HCEC 1CT (cell line): Measurements from ENCODE around the gene LFNG.
A peak's percentile ranks its signal among the peaks of the same experiment; 100 is the strongest.

Experiments used
- DNase-seq: peaks from one replicate; pipeline ENCODE4 v3.0.0-alpha.2; 2017

The LFNG gene

GRCh38 chr7:2504128-2504888 lies 15.3 kb upstream of the LFNG start:
- no peak for DNase-seq

- DNase-seq: no peak
Observed at GRCh38 chr7:2504889-2505375, 14.6 kb upstream of the LFNG start.

- no peak for DNase-seq
Observed at GRCh38 chr7:2505401-2505800, 14.2 kb upstream of the LFNG start.

GRCh38 chr7:2507208-2507916 lies 12.2 kb upstream of the LFNG start:
- no peak for DNase-seq

GRCh38 chr7:2507917-2508306 lies 11.7 kb upstream of the LFNG start:
- DNase-seq: no peak

- no peak for DNase-seq
Observed at GRCh38 chr7:2508327-2509215, 11.0 kb upstream of the LFNG start.

- no peak for DNase-seq
Observed at GRCh38 chr7:2509298-2509906, 10.2 kb upstream of the LFNG start.

GRCh38 chr7:2510130-2510776 lies 9.3 kb upstream of the LFNG start:
- DNase-seq: no peak

- DNase-seq: no peak
Observed at GRCh38 chr7:2510909-2511768, 8.4 kb upstream of the LFNG start.

- no peak for DNase-seq
Observed at GRCh38 chr7:2511769-2512168, 7.8 kb upstream of the LFNG start.

GRCh38 chr7:2512179-2512661 lies 7.4 kb upstream of the LFNG start:
- DNase-seq: no peak

- DNase-seq: no peak
Observed at GRCh38 chr7:2512713-2513112, 6.9 kb upstream of the LFNG start.

GRCh38 chr7:2513702-2514101 lies 5.9 kb upstream of the LFNG start:
- no peak for DNase-seq

GRCh38 chr7:2514473-2515423 lies 4.8 kb upstream of the LFNG start:
- no peak for DNase-seq

GRCh38 chr7:2515424-2516193 lies 4.0 kb upstream of the LFNG start:
- DNase-seq: no peak

GRCh38 chr7:2516194-2516555 lies 3.4 kb upstream of the LFNG start:
- DNase-seq: no peak

GRCh38 chr7:2517026-2517425 lies 2.5 kb upstream of the LFNG start:
- DNase-seq: peak; percentile 79

- DNase-seq: no peak
Observed at GRCh38 chr7:2517678-2518507, 1.7 kb upstream of the LFNG start.
